ENCODE measurements around the gene ZNF556.
A peak's percentile ranks its signal among the peaks of the same experiment; 100 is the strongest.
"Not testable (repeated sequence)": the region's sequence is repeated elsewhere in the genome, so short reads cannot be mapped to it uniquely, and the experiment has no call there.

Gene ZNF556

GRCh38 chr19:2877398-2878331 is 10.5 kb downstream of the ZNF556 start:
- Mint-ChIP-seq H3K27me3 (no peaks in the 10 kb centered on the region), H3K9me3 (peaks cover 8% of the 10 kb centered on the region), H3K36me3 (ENCODE audit: low read depth) (peaks cover 10% of the 10 kb centered on the region), H3K27ac (no peak overlapping the region), H3K4me1 (ENCODE audit: low read depth) (no peaks in the 10 kb centered on the region), H3K4me3 (no peak overlapping the region)

- Mint-ChIP-seq H3K36me3 (ENCODE audit: low read depth) (no peaks in the 10 kb centered on the region), H3K4me1 (ENCODE audit: low read depth) (peaks cover 5% of the 10 kb centered on the region), H3K4me3 (no peak overlapping the region), H3K27ac (no peak overlapping the region), H3K9me3 (peaks cover 4% of the 10 kb centered on the region), H3K27me3 (no peaks in the 10 kb centered on the region)
Measured at GRCh38 chr19:2883686-2884439, 16.7 kb downstream of the ZNF556 start.

GRCh38 chr19:2885736-2886135 is 18.6 kb downstream of the ZNF556 start:
- peaks cover 10% of the 10 kb centered on the region for H3K4me1 Mint-ChIP-seq (ENCODE audit: low read depth)
- H3K4me3 Mint-ChIP-seq = no peak overlapping the region
- no peaks in the 10 kb centered on the region for H3K9me3 Mint-ChIP-seq
- no peaks in the 10 kb centered on the region for H3K27me3 Mint-ChIP-seq
- no peak overlapping the region for H3K27ac Mint-ChIP-seq
- no peaks in the 10 kb centered on the region for H3K36me3 Mint-ChIP-seq (ENCODE audit: low read depth)

GRCh38 chr19:2887391-2887914 is 20.3 kb downstream of the ZNF556 start:
- Mint-ChIP-seq H3K4me3 (no peak overlapping the region), H3K36me3 (ENCODE audit: low read depth) (no peaks in the 10 kb centered on the region), H3K4me1 (ENCODE audit: low read depth) (peaks cover 13% of the 10 kb centered on the region), H3K9me3 (no peaks in the 10 kb centered on the region), H3K27me3 (no peaks in the 10 kb centered on the region), H3K27ac (no peak overlapping the region)

GRCh38 chr19:2888731-2889224 is 21.6 kb downstream of the ZNF556 start:
- Mint-ChIP-seq H3K4me3 (no peak overlapping the region), H3K4me1 (ENCODE audit: low read depth) (peaks cover 13% of the 10 kb centered on the region), H3K36me3 (ENCODE audit: low read depth) (no peaks in the 10 kb centered on the region), H3K27ac (no peak overlapping the region), H3K27me3 (no peaks in the 10 kb centered on the region), H3K9me3 (no peaks in the 10 kb centered on the region)

- H3K9me3 Mint-ChIP-seq; H3K36me3 Mint-ChIP-seq (ENCODE audit: low read depth); H3K27me3 Mint-ChIP-seq; H3K4me3 Mint-ChIP-seq; H3K27ac Mint-ChIP-seq: not testable (repeated sequence)
- H3K4me1 Mint-ChIP-seq (ENCODE audit: low read depth) = peaks cover 13% of the 10 kb centered on the region
Measured at GRCh38 chr19:2890531-2890930, 23.4 kb downstream of the ZNF556 start.

GRCh38 chr19:2896694-2897093 is 29.6 kb downstream of the ZNF556 start:
- Mint-ChIP-seq H3K27me3 (no peaks in the 10 kb centered on the region), H3K4me3 (no peak overlapping the region), H3K27ac (no peak overlapping the region), H3K4me1 (ENCODE audit: low read depth) (peaks cover 8% of the 10 kb centered on the region), H3K9me3 (peaks cover 10% of the 10 kb centered on the region), H3K36me3 (ENCODE audit: low read depth) (peaks cover 4% of the 10 kb centered on the region)

- H3K4me1 Mint-ChIP-seq (ENCODE audit: low read depth) = peaks cover 18% of the 10 kb centered on the region
- peak within 1 kb of the TSS; percentile 88 for H3K27ac Mint-ChIP-seq
- H3K36me3 Mint-ChIP-seq (ENCODE audit: low read depth) = peaks cover 4% of the 10 kb centered on the region
- no peaks in the 10 kb centered on the region for H3K27me3 Mint-ChIP-seq
- H3K4me3 Mint-ChIP-seq = peak within 1 kb of the TSS; percentile 96
- H3K9me3 Mint-ChIP-seq = peaks cover 10% of the 10 kb centered on the region
Measured at GRCh38 chr19:2900296-2901252, 33.4 kb downstream of the ZNF556 start, which contains the start of gene ZNF57. TSS of gene ZNF57 (plus strand) at chr19:2900928. CDS start at chr19:2901046, 118 bp downstream.

- peaks cover under 1% of the 10 kb centered on the region for H3K36me3 Mint-ChIP-seq (ENCODE audit: low read depth)
- no peak overlapping the region for H3K27ac Mint-ChIP-seq
- no peaks in the 10 kb centered on the region for H3K27me3 Mint-ChIP-seq
- H3K4me3 Mint-ChIP-seq = peak overlapping the region; percentile 96
- H3K9me3 Mint-ChIP-seq = peaks cover under 1% of the 10 kb centered on the region
- peaks cover 24% of the 10 kb centered on the region for H3K4me1 Mint-ChIP-seq (ENCODE audit: low read depth)
Measured at GRCh38 chr19:2902590-2903218, 35.6 kb downstream of the ZNF556 start.

- not testable (repeated sequence) for H3K9me3 Mint-ChIP-seq; H3K27me3 Mint-ChIP-seq; H3K27ac Mint-ChIP-seq; H3K4me3 Mint-ChIP-seq; H3K36me3 Mint-ChIP-seq (ENCODE audit: low read depth)
- H3K4me1 Mint-ChIP-seq (ENCODE audit: low read depth) = peaks cover 27% of the 10 kb centered on the region
Measured at GRCh38 chr19:2903326-2903725, 36.2 kb downstream of the ZNF556 start.

- no peak overlapping the region for H3K27ac Mint-ChIP-seq
- H3K27me3 Mint-ChIP-seq = no peaks in the 10 kb centered on the region
- H3K4me3 Mint-ChIP-seq = no peak overlapping the region
- peaks cover 13% of the 10 kb centered on the region for H3K36me3 Mint-ChIP-seq (ENCODE audit: low read depth)
- no peaks in the 10 kb centered on the region for H3K9me3 Mint-ChIP-seq
- H3K4me1 Mint-ChIP-seq (ENCODE audit: low read depth) = peaks cover 32% of the 10 kb centered on the region
Measured at GRCh38 chr19:2905918-2906519, 38.9 kb downstream of the ZNF556 start.

- peaks cover 16% of the 10 kb centered on the region for H3K36me3 Mint-ChIP-seq (ENCODE audit: low read depth)
- H3K4me1 Mint-ChIP-seq (ENCODE audit: low read depth) = peaks cover 33% of the 10 kb centered on the region
- H3K27ac Mint-ChIP-seq = no peak overlapping the region
- H3K9me3 Mint-ChIP-seq = no peaks in the 10 kb centered on the region
- no peak overlapping the region for H3K4me3 Mint-ChIP-seq
- no peaks in the 10 kb centered on the region for H3K27me3 Mint-ChIP-seq
Measured at GRCh38 chr19:2906631-2907195, 39.6 kb downstream of the ZNF556 start.

GRCh38 chr19:2912306-2912705 is 45.2 kb downstream of the ZNF556 start:
- Mint-ChIP-seq H3K27ac (peak overlapping the region; percentile 40), H3K36me3 (ENCODE audit: low read depth) (peaks cover 57% of the 10 kb centered on the region), H3K4me1 (ENCODE audit: low read depth) (peaks cover 36% of the 10 kb centered on the region), H3K4me3 (peak overlapping the region; percentile 30), H3K27me3 (no peaks in the 10 kb centered on the region), H3K9me3 (peaks cover 10% of the 10 kb centered on the region)
